ENCODE results near the gene DTX1.

DNA sequence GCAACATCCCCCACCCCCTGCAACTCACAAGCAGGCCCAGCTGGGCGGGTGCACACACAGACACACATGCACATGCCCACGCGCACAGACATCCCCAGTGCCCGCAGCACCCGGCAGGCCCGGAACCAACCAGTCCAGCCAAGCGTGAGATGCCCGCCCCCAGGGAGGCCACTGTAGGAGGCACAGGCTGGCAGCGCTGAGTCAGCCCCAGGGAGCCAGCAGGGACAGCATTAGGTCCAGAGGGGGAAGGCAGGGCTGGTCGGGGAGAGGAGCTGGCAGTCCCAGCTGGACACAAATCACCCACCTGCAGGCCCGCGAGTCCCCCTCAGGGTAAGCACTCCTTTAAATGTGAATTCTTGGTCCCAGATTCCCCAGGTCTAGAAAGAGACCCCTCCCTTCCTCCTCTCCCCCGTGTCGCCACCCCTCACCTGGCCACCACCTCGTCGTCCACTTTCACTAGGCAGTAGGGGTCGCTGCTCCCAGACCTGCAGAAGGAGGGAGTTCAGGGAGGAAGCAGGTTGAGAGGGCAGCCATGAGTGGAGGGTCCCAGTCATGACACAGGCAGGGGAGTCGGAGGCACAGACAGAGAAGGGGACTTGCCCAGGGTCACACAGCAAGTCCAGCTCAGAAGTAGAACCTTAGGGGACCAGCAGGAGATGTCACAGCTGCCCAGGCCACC, 74.1 kb downstream of the DTX1 start:
- TF ChIP-seq, protein P1, sequence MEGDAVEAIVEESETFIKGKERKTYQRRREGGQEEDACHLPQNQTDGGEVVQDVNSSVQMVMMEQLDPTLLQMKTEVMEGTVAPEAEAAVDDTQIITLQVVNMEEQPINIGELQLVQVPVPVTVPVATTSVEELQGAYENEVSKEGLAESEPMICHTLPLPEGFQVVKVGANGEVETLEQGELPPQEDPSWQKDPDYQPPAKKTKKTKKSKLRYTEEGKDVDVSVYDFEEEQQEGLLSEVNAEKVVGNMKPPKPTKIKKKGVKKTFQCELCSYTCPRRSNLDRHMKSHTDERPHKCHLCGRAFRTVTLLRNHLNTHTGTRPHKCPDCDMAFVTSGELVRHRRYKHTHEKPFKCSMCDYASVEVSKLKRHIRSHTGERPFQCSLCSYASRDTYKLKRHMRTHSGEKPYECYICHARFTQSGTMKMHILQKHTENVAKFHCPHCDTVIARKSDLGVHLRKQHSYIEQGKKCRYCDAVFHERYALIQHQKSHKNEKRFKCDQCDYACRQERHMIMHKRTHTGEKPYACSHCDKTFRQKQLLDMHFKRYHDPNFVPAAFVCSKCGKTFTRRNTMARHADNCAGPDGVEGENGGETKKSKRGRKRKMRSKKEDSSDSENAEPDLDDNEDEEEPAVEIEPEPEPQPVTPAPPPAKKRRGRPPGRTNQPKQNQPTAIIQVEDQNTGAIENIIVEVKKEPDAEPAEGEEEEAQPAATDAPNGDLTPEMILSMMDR (IDR thresholded peaks at IDR 0.05), result no peak
- TF ChIP-seq POLR2A (IDR thresholded peaks at IDR 0.05), result no peak
